Inflammatory macrophage treated with lipopolysaccharide for 1 hour (primary cell): Measurements from ENCODE around the gene EXOC6B.

ENCODE experiments used
- DNase-seq, 2 donors: peaks; one replicate each; pipeline ENCODE4 v3.0.0-alpha.2; 2020 to 2022

Gene EXOC6B

GRCh38 chr2:72828840-72829507, 3.1 kb upstream of the EXOC6B start:
- DNase-seq, result no peak

- DNase-seq, result no peak
Observed at GRCh38 chr2:72827966-72828646, 2.3 kb upstream of the EXOC6B start.

GRCh38 chr2:72827487-72827886, 1.7 kb upstream of the EXOC6B start:
- no peak for DNase-seq

GRCh38 chr2:72826156-72826477, 284 bp upstream of the EXOC6B start:
- no peak for DNase-seq

- peak; percentile 8 to 9 for DNase-seq
Observed at GRCh38 chr2:72824224-72824842, 1.5 kb downstream of the EXOC6B start.

GRCh38 chr2:72822794-72823193, 3.0 kb downstream of the EXOC6B start:
- no peak for DNase-seq

GRCh38 chr2:72821983-72822382, 3.9 kb downstream of the EXOC6B start:
- no peak for DNase-seq

GRCh38 chr2:72821118-72821517, 4.7 kb downstream of the EXOC6B start:
- DNase-seq, result no peak

- DNase-seq, result no peak
Observed at GRCh38 chr2:72819501-72819900, 6.3 kb downstream of the EXOC6B start.

- DNase-seq, result no peak
Observed at GRCh38 chr2:72815655-72816278, 10.1 kb downstream of the EXOC6B start.

- DNase-seq, result no peak
Observed at GRCh38 chr2:72813841-72814240, 12.0 kb downstream of the EXOC6B start.

- DNase-seq, result no peak
Observed at GRCh38 chr2:72810165-72810564, 15.7 kb downstream of the EXOC6B start.

GRCh38 chr2:72809095-72809494, 16.7 kb downstream of the EXOC6B start:
- DNase-seq, result no peak

GRCh38 chr2:72806280-72806945, 19.4 kb downstream of the EXOC6B start:
- DNase-seq, result no peak

GRCh38 chr2:72803626-72804320, 22.1 kb downstream of the EXOC6B start:
- no peak for DNase-seq

GRCh38 chr2:72803151-72803550, 22.7 kb downstream of the EXOC6B start:
- no peak for DNase-seq

- no peak for DNase-seq
Observed at GRCh38 chr2:72800492-72800891, 25.3 kb downstream of the EXOC6B start.

GRCh38 chr2:72797740-72798139, 28.1 kb downstream of the EXOC6B start:
- peak; percentile 7 to 40 for DNase-seq

- no peak for DNase-seq
Observed at GRCh38 chr2:72796766-72797165, 29.1 kb downstream of the EXOC6B start.

- DNase-seq, result no peak
Observed at GRCh38 chr2:72794572-72794971, 31.3 kb downstream of the EXOC6B start.

- no peak for DNase-seq
Observed at GRCh38 chr2:72793798-72794440, 31.9 kb downstream of the EXOC6B start.

- no peak for DNase-seq
Observed at GRCh38 chr2:72789241-72789640, 36.6 kb downstream of the EXOC6B start.
